PFSK-1 (cell line): ENCODE measurements around the gene FEM1B.

Experiments
- FOXP2 ChIP-seq: optimal IDR thresholded peaks from 2 replicates; pipeline ENCODE3; 2011; ENCODE audit warnings: borderline replicate concordance, control low read depth, inconsistent platforms; ENCODE audit not compliant: insufficient read depth; ENCODE audit errors: extremely low read length, extremely low read depth
- POLR2AphosphoS5 ChIP-seq: IDR thresholded peaks from 2 replicates; pipeline ENCODE4 v1.6.1; 2012; ENCODE audit warnings: low read depth, mild to moderate bottlenecking, control low read depth, low read length, moderate library complexity
- REST ChIP-seq, 2 experiments: IDR thresholded peaks; 2 replicates each; pipeline versions ENCODE4 v1.6.1 to v1.8.0; 2011 to 2012; ENCODE audit warnings: low read depth in 2 of 2, low read length in 2 of 2, control low read depth in 1 of 2, inconsistent platforms in 1 of 2, mild to moderate bottlenecking in 1 of 2, moderate library complexity in 1 of 2; ENCODE audit not compliant: insufficient read depth in 1 of 2
- SIN3A ChIP-seq: IDR thresholded peaks from 2 replicates; pipeline ENCODE4 v1.6.1; 2012; ENCODE audit warnings: mild to moderate bottlenecking, low read length, moderate library complexity, borderline replicate concordance; ENCODE audit not compliant: insufficient read depth
- TAF1 ChIP-seq: IDR thresholded peaks from 2 replicates; pipeline ENCODE4 v1.6.1; 2012; ENCODE audit warnings: low read length, control low read depth, borderline replicate concordance; ENCODE audit not compliant: insufficient read depth

FEM1B gene

GRCh38 chr15:68290715-68291114, 13.2 kb downstream of the FEM1B start:
- TF ChIP-seq FOXP2: no peak

- no peak for TF ChIP-seq TAF1
These were observed 14.7 kb downstream of the FEM1B start for GRCh38 chr15:68292157-68292781.

- no peak for TF ChIP-seq SIN3A
- TF ChIP-seq POLR2AphosphoS5: no peak
- TF ChIP-seq TAF1: no peak
- no peak for TF ChIP-seq REST (IDR thresholded peaks at IDR 0.05; ENCODE audit: insufficient read depth in 1 of 2, low read depth in 2 of 2, low read length in 2 of 2)
- no peak for TF ChIP-seq FOXP2
These were observed 15.4 kb downstream of the FEM1B start for GRCh38 chr15:68292967-68293366.

GRCh38 chr15:68295014-68295805, 17.7 kb downstream of the FEM1B start:
- TF ChIP-seq TAF1 (no peak), SIN3A (no peak), FOXP2 (no peak), REST (IDR thresholded peaks at IDR 0.05; ENCODE audit: insufficient read depth in 1 of 2, low read depth in 2 of 2, low read length in 2 of 2) (no peak), POLR2AphosphoS5 (no peak; the same call in 1 of the 2 replicates)

GRCh38 chr15:68298336-68298735, 20.8 kb downstream of the FEM1B start:
- TF ChIP-seq SIN3A: no peak
- TF ChIP-seq POLR2AphosphoS5: no peak
- no peak for TF ChIP-seq REST (IDR thresholded peaks at IDR 0.05; ENCODE audit: insufficient read depth in 1 of 2, low read depth in 2 of 2, low read length in 2 of 2)
- no peak for TF ChIP-seq TAF1
- no peak for TF ChIP-seq FOXP2

GRCh38 chr15:68298882-68299381, 21.4 kb downstream of the FEM1B start:
- TF ChIP-seq SIN3A: no peak
- TF ChIP-seq FOXP2: no peak
- TF ChIP-seq TAF1: no peak
- no peak for TF ChIP-seq POLR2AphosphoS5
- no peak for TF ChIP-seq REST (IDR thresholded peaks at IDR 0.05; ENCODE audit: insufficient read depth in 1 of 2, low read depth in 2 of 2, low read length in 2 of 2)
